Cardiac fibroblast (primary cell): ENCODE results near the gene TRAF2.

Experiments used
- DNase-seq, 2 donors: peaks; one replicate each; pipeline versions ENCODE4 v3.0.0 to v3.0.0-alpha.2; 2010; ENCODE audit warnings: low read depth in 2 of 2
- H3K4me3 ChIP-seq, 2 donors: replicated peaks in 1 of 2; 1 replicate in 1 of 2; 2 replicates in 1 of 2; pipeline ENCODE4 v1.5.1; 2011; ENCODE audit warnings: low read depth in 2 of 2, low read length in 2 of 2, mild to moderate bottlenecking in 2 of 2, moderate library complexity in 1 of 2
- TF ChIP-seq, protein P1 (sequence below): IDR thresholded peaks from one replicate; pipeline ENCODE4 v1.5.1; 2011; ENCODE audit warnings: low read depth, mild to moderate bottlenecking, low read length, inconsistent platforms

The TRAF2 gene

DNA sequence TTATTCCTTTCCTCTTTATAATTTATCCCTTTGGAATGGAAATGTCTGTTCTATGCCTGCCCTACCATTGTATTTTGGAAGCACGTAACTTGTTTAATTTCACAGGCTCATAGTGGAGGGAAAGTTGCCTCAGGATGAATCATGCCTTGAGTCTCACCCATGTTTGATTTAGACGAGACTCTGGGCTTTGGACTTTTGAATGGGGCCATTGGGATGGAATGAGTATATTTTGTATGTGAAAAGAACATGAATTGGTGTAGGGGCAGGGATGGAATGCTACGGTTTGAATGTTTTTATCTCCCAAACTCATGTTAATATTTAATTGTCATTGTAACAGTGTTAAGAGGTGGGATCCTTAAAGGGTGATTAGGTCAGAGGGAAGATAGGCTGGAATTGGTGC is 48.0 kb downstream of the TRAF2 start:
- TF ChIP-seq, protein P1, sequence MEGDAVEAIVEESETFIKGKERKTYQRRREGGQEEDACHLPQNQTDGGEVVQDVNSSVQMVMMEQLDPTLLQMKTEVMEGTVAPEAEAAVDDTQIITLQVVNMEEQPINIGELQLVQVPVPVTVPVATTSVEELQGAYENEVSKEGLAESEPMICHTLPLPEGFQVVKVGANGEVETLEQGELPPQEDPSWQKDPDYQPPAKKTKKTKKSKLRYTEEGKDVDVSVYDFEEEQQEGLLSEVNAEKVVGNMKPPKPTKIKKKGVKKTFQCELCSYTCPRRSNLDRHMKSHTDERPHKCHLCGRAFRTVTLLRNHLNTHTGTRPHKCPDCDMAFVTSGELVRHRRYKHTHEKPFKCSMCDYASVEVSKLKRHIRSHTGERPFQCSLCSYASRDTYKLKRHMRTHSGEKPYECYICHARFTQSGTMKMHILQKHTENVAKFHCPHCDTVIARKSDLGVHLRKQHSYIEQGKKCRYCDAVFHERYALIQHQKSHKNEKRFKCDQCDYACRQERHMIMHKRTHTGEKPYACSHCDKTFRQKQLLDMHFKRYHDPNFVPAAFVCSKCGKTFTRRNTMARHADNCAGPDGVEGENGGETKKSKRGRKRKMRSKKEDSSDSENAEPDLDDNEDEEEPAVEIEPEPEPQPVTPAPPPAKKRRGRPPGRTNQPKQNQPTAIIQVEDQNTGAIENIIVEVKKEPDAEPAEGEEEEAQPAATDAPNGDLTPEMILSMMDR = no peak
- H3K4me3 ChIP-seq = no peak overlapping the region
- DNase-seq = no peak

DNA sequence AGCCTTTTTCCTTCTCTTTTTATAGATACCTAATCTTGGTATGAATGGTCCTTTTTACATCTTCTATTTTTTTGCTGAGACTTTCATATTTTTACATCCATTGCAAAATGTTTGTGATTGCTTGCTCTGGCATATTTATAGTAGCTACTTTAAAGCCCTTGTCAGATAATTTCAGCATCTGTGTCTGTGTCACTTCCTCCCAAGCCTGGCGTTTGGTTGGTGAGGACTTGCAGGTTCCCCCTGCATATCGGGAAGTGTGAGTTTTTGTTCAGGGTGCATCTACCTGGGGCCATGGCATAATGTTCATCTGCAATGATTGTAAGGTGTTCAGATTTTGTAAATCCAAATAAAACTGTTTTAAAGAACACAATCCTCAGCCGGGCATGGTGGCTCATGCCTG is 49.3 kb downstream of the TRAF2 start:
- no peak overlapping the region for H3K4me3 ChIP-seq
- TF ChIP-seq, protein P1 = no peak
- DNase-seq = no peak

DNA sequence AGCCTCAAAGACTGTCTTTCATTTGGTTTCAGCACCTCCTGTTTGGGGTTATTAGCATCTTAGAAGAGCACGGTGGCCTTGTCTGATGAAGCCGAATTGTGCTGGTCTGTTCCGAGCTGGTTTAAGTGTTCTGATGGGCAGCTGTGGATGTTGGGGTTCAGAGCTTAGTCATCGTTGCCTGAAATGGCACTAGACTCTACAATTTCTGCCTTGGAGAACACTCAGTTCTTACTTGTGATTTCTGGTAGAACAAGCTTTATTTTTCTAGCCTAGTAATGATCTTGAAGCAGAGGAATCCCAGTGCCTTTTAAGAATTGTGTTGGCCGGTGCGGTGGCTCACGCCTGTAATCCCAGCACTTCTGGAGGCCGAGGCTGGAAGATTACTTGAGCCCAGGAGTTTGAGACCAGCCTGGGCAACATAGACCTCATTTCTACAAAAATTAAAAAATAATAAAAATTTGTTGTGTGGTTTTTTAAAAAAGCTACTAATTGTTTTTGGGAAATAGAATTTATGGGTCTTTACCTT is 50.4 kb downstream of the TRAF2 start:
- TF ChIP-seq, protein P1 = no peak
- no peak for DNase-seq

DNA sequence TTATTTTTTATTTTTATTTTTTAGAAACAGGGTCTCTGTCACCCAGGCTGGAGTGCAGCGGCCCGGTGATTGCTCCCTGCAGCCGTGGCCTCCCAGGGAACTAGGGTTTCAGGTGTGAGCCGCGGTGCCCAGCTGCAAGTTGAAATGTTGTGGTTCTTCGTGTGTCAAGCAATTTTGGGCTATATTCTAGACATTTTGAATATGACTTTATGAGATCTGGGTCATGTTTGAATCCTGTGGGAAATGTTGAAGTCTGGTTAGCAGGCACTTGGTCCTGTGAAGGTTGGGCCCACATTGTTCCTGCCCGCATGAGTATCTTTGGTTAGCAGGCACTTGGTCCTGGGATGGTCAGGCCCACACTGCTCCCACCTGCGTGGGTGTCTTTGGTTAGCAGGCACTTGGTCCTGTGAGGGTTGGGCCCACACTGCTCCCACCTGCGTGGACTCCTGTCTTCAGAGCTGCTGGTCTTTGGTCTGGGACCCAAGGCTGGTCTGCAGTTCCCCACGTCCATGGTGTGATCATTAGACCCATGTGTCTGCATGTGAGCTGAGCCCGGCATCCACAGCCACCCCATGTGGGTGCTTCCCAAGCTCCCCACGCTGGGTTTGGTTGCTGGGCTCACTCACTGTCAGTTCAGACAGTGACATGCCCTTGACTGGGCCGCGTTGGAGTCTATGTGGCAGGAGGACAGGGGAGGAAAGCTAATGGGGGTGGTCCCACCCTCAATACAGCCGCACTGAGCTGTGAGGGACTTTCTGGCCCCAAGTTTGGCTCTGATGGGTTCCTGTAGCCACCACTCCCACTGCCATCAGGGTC is 51.1 kb downstream of the TRAF2 start:
- H3K4me3 ChIP-seq = no peak overlapping the region
- DNase-seq = no peak
- TF ChIP-seq, protein P1 = no peak

More for the DNA sequence above, 50.4 kb downstream of the TRAF2 start:
- H3K4me3 ChIP-seq = no peak overlapping the region

DNA sequence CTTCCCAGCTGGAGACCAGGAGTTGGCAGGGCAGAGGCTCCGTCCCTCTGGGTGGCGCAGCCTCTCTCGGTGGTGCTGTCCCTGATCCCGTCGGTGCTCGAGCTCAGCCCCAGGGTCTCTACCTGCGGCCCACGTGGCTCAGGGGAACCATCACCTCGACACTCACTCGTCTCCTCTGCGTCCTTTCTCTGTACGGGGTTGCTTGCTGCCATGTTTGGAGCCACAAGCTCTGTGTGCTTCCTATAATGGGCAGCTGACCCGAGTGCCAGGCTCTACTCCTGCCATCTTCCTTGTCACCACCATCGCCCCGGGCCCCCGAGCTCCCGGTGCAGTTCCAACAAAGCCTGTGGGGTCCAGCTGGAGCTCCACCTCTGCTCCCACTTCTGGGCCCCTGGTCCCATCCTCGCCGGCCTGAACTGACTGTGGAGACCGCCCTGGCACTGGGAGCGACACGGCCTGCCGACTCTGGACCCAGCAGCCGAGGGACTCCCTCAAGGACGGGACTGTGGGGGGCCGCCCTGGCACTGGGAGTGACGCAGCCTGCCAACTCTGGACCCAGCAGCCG is 53.2 kb downstream of the TRAF2 start:
- H3K4me3 ChIP-seq = no peak overlapping the region
- TF ChIP-seq, protein P1 = no peak
- no peak for DNase-seq

DNA sequence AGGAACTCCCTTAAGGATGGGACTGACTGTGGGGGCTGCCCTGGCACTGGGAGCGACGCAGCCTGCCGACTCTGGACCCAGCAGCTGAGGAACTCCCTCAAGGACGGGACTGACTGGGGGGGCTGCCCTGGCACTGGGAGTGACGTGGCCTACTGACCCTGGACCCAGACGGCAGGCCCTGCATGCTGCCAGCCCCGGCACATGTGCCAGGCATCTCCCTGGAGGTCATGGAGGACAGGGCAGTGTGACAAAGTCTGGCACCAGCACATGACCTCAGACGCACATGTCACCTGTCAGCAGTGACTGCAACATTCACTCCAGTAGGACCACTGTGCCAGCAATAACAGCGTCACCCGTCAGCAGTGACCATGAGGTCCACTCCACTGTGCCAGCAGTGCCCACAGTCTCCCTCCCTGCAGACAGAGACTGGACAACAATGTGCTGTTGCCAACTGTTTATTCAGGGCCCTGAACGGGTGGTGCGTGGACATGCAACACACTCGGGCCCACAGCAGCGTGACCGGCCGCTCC is 53.7 kb downstream of the TRAF2 start:
- no peak overlapping the region for H3K4me3 ChIP-seq
- no peak for DNase-seq

More for the DNA sequence above, 53.7 kb downstream of the TRAF2 start:
- TF ChIP-seq, protein P1 = no peak
